GM19455 (cell line): ENCODE measurements around the gene DRG1.
"Not testable (repeated sequence)": the region's sequence is repeated elsewhere in the genome, so short reads cannot be mapped to it uniquely, and the experiment has no call there.

Source experiments
- ATAC-seq: cut with Tn5 transposase; IDR thresholded peaks from one replicate; pipeline ENCODE4 v1.9.1; 2021; ENCODE audit not compliant: unreplicated experiment

The DRG1 gene

GRCh38 chr22:31399211-31400022, at the start of gene DRG1:
TSS of gene DRG1 (plus strand) at chr22:31399604. CDS start at chr22:31399684, 80 bp downstream.
- ATAC-seq = peak; percentile 96

- no peak for ATAC-seq
Observed at GRCh38 chr22:31349960-31350359, 49.4 kb upstream of the DRG1 start.

- ATAC-seq = no peak
Observed at GRCh38 chr22:31350410-31350863, 49.0 kb upstream of the DRG1 start.

GRCh38 chr22:31354515-31354914, 44.9 kb upstream of the DRG1 start:
- ATAC-seq = no peak

GRCh38 chr22:31360029-31360428, 39.4 kb upstream of the DRG1 start:
- no peak for ATAC-seq

- ATAC-seq = no peak
Observed at GRCh38 chr22:31361743-31362142, 37.7 kb upstream of the DRG1 start.

GRCh38 chr22:31363885-31364465, 35.4 kb upstream of the DRG1 start:
- ATAC-seq = no peak

- ATAC-seq = no peak
Observed at GRCh38 chr22:31367426-31367825, 32.0 kb upstream of the DRG1 start.

- ATAC-seq = no peak
Observed at GRCh38 chr22:31377612-31378011, 21.8 kb upstream of the DRG1 start.

- no peak for ATAC-seq
Observed at GRCh38 chr22:31378123-31378522, 21.3 kb upstream of the DRG1 start.

- not testable (repeated sequence) for ATAC-seq
Observed at GRCh38 chr22:31378651-31379050, 20.8 kb upstream of the DRG1 start.

GRCh38 chr22:31393893-31394292, 5.5 kb upstream of the DRG1 start:
- ATAC-seq = no peak

- no peak for ATAC-seq
Observed at GRCh38 chr22:31394326-31394725, 5.1 kb upstream of the DRG1 start.

GRCh38 chr22:31398231-31398630, 1.2 kb upstream of the DRG1 start:
- no peak for ATAC-seq

GRCh38 chr22:31400023-31400397, 606 bp downstream of the DRG1 start:
- ATAC-seq = no peak

- ATAC-seq = not testable (repeated sequence)
Observed at GRCh38 chr22:31402350-31402749, 2.9 kb downstream of the DRG1 start.

- ATAC-seq = no peak
Observed at GRCh38 chr22:31425331-31426050, 26.1 kb downstream of the DRG1 start.

- ATAC-seq = no peak
Observed at GRCh38 chr22:31431950-31432349, 32.5 kb downstream of the DRG1 start.

- ATAC-seq = no peak
Observed at GRCh38 chr22:31436132-31436531, 36.7 kb downstream of the DRG1 start.

GRCh38 chr22:31439808-31440207, 40.4 kb downstream of the DRG1 start:
- no peak for ATAC-seq

- ATAC-seq = no peak
Observed at GRCh38 chr22:31440681-31441080, 41.3 kb downstream of the DRG1 start.

- ATAC-seq = no peak
Observed at GRCh38 chr22:31441652-31442051, 42.2 kb downstream of the DRG1 start.
